ENCODE data around the gene CEP57. TPM values are rescaled to one million over a fixed set of nuclear protein-coding genes. Genes with fewer than 3 reads are reported as not detected.

CEP57 gene
- total and polyA plus RNA-seq, 2 of the 13 experiments (the other 11 are each of a cell fraction or from before 2014, with no cell fraction given), result 34.3 to 59.4 TPM

GRCh38 chr11:95789506-95790122 is 684 bp upstream of the CEP57 start, which contains the start of gene FAM76B (continued):
- peak; percentile 90 for TF ChIP-seq HNF1B (CRISPR knock-in tag; IDR thresholded peaks at IDR 0.05)
- peak; percentile 88 for TF ChIP-seq GMEB1 (CRISPR knock-in tag; IDR thresholded peaks at IDR 0.05; ENCODE audit: borderline replicate concordance)
- TF ChIP-seq AGO2 (optimal IDR thresholded peaks at IDR 0.05; ENCODE audit: low read depth, low read length), result peak; percentile 86
- TF ChIP-seq BHLHE40 (IDR thresholded peaks at IDR 0.05; ENCODE audit: low read length), result no peak
- TF ChIP-seq CENPBD1 (CRISPR knock-in tag; IDR thresholded peaks at IDR 0.05; ENCODE audit: borderline replicate concordance, low read depth), result no peak
- TF ChIP-seq ZBTB26 (CRISPR knock-in tag; IDR thresholded peaks at IDR 0.05; ENCODE audit: borderline replicate concordance), result peak; percentile 85
- no peak for TF ChIP-seq ZSCAN22 (CRISPR knock-in tag; IDR thresholded peaks at IDR 0.05)
- peak; percentile 54 for TF ChIP-seq XRCC5 (optimal IDR thresholded peaks at IDR 0.05; ENCODE audit: low read length)
- no peak for TF ChIP-seq ZNF333 (CRISPR knock-in tag; IDR thresholded peaks at IDR 0.05; ENCODE audit: borderline replicate concordance)
- TF ChIP-seq ZNF563 (CRISPR knock-in tag; IDR thresholded peaks at IDR 0.05), result peak; percentile 50; the same call in 1 of the 2 replicates
- no peak for TF ChIP-seq FOSL1 (CRISPR knock-in tag; IDR thresholded peaks at IDR 0.05; ENCODE audit: borderline replicate concordance)
- TF ChIP-seq MTF2 (CRISPR knock-in tag; IDR thresholded peaks at IDR 0.05; ENCODE audit: borderline replicate concordance), result no peak
- TF ChIP-seq NR0B2 (CRISPR knock-in tag; IDR thresholded peaks at IDR 0.05), result peak; percentile 73
- TF ChIP-seq SMYD3 (CRISPR knock-in tag; IDR thresholded peaks at IDR 0.05), result peak; percentile 96
- no peak for TF ChIP-seq DDIT3 (CRISPR knock-in tag; IDR thresholded peaks at IDR 0.05)
- no peak for TF ChIP-seq LBX2 (CRISPR knock-in tag; IDR thresholded peaks at IDR 0.05; ENCODE audit: borderline replicate concordance)
